Right atrium auricular region (tissue), 2 donors: ENCODE results near the gene RGS21. TPM values are rescaled to one million over a fixed set of nuclear protein-coding genes. Genes with fewer than 3 reads are reported as not detected.

Source experiments
- DNase-seq: peaks from one replicate; pipeline ENCODE4 v3.0.0-alpha.2; 2019; ENCODE audit warnings: low spot score
- H3K27ac ChIP-seq, 2 donors: fragments of 200-600 bp; sonication (generic); 1 replicate in 1 of 2; 2 replicates in 1 of 2; pipeline ENCODE4 v1.5.1; 2016 to 2019
- H3K27me3 ChIP-seq, 2 donors: fragments of 200-600 bp; sonication (generic); one replicate each; pipeline versions ENCODE4 v1.5.1 to v1.6.0; 2017 to 2019
- H3K36me3 ChIP-seq: fragments of 200-600 bp; sonication (generic); one replicate; pipeline ENCODE4 v1.5.1; 2016
- H3K4me1 ChIP-seq, 2 donors: fragments of 200-600 bp; sonication (generic); one replicate each; pipeline versions ENCODE4 v1.5.1 to v1.6.0; 2017 to 2019
- H3K4me3 ChIP-seq, 2 donors: fragments of 200-600 bp; sonication (generic); 1 replicate in 1 of 2; 2 replicates in 1 of 2; pipeline ENCODE4 v1.5.1; 2017 to 2019; ENCODE audit warnings: mild to moderate bottlenecking in 1 of 2, moderate library complexity in 1 of 2
- H3K9me3 ChIP-seq, 2 donors: fragments of 200-600 bp; sonication (generic); one replicate each; pipeline ENCODE4 v1.5.1; 2019
- CTCF ChIP-seq, 2 donors: fragments of 200-600 bp; sonication (generic); IDR thresholded peaks; one replicate each; pipeline ENCODE4 v1.5.1; 2019; ENCODE audit warnings: antibody characterized with exemption in 2 of 2
- total RNA-seq, 2 donors: library from RNA; depleted of rRNA; stranded (reverse); fragments of >200 nt; gene quantifications; one replicate each; pipeline ENCODE4 v1.1.0, GENCODE V29; 2016

Gene RGS21
- total RNA-seq, 2 donors from 2014 or later, result not detected

GRCh38 chr1:192395895-192396294, 79.1 kb downstream of the RGS21 start:
- Histone ChIP-seq H3K27ac (no peak overlapping the region), H3K27me3 (no peaks in the 10 kb centered on the region), H3K4me3 (no peak overlapping the region), H3K4me1 (no peaks in the 10 kb centered on the region), H3K9me3 (no peaks in the 10 kb centered on the region), H3K36me3 (no peaks in the 10 kb centered on the region)
- no peak for DNase-seq
- no peak for TF ChIP-seq CTCF (IDR thresholded peaks at IDR 0.05)

GRCh38 chr1:192399161-192399560, 82.4 kb downstream of the RGS21 start:
- Histone ChIP-seq H3K27me3 (no peaks in the 10 kb centered on the region), H3K9me3 (no peaks in the 10 kb centered on the region), H3K4me1 (no peaks in the 10 kb centered on the region), H3K36me3 (no peaks in the 10 kb centered on the region), H3K4me3 (no peak overlapping the region), H3K27ac (no peak overlapping the region)
- no peak for DNase-seq
- no peak for TF ChIP-seq CTCF (IDR thresholded peaks at IDR 0.05)

GRCh38 chr1:192401825-192402224, 85.0 kb downstream of the RGS21 start:
- Histone ChIP-seq H3K9me3 (no peaks in the 10 kb centered on the region), H3K36me3 (no peaks in the 10 kb centered on the region), H3K27me3 (no peaks in the 10 kb centered on the region), H3K4me1 (no peaks in the 10 kb centered on the region), H3K4me3 (no peak overlapping the region), H3K27ac (no peak overlapping the region)
- no peak for TF ChIP-seq CTCF (IDR thresholded peaks at IDR 0.05)
- no peak for DNase-seq

- no peak for TF ChIP-seq CTCF (IDR thresholded peaks at IDR 0.05)
- no peak overlapping the region for H3K27ac ChIP-seq
- no peaks in the 10 kb centered on the region for H3K36me3 ChIP-seq
- no peaks in the 10 kb centered on the region for H3K9me3 ChIP-seq
- no peaks in the 10 kb centered on the region for H3K4me1 ChIP-seq
- no peaks in the 10 kb centered on the region for H3K27me3 ChIP-seq
- DNase-seq, result no peak
- no peak overlapping the region for H3K4me3 ChIP-seq
Observed at GRCh38 chr1:192402571-192402970, 85.8 kb downstream of the RGS21 start.

GRCh38 chr1:192407206-192407605, 90.4 kb downstream of the RGS21 start:
- H3K36me3 ChIP-seq, result no peaks in the 10 kb centered on the region
- no peaks in the 10 kb centered on the region for H3K4me1 ChIP-seq
- no peaks in the 10 kb centered on the region for H3K27me3 ChIP-seq

More at GRCh38 chr1:192407206-192407605, 90.4 kb downstream of the RGS21 start:
- Histone ChIP-seq H3K9me3 (no peaks in the 10 kb centered on the region), H3K27ac (no peak overlapping the region), H3K4me3 (no peak overlapping the region)
- DNase-seq, result no peak
- no peak for TF ChIP-seq CTCF (IDR thresholded peaks at IDR 0.05)

Other genes with a start within 250 kb of the RGS21 start
- gene RGS18, start 158.5 kb upstream of the RGS21 start, total RNA-seq, result 1 to 10 TPM; 1.2 to 1.9 TPM